HG02870 (cell line): ENCODE data around the gene ANO2.

Experiments used
- ATAC-seq: cut with Tn5 transposase; IDR thresholded peaks from one replicate; pipeline ENCODE4 v1.9.1; 2021; ENCODE audit warnings: mild to moderate bottlenecking, moderate library complexity; ENCODE audit not compliant: unreplicated experiment

ANO2 gene

GRCh38 chr12:5964913-5965900 lies 20.1 kb upstream of the ANO2 start:
- ATAC-seq: no peak

GRCh38 chr12:5963515-5963914 lies 18.5 kb upstream of the ANO2 start:
- ATAC-seq: no peak

- no peak for ATAC-seq
Measured at GRCh38 chr12:5960783-5961182, 15.7 kb upstream of the ANO2 start.

GRCh38 chr12:5956987-5957386 lies 11.9 kb upstream of the ANO2 start:
- no peak for ATAC-seq

- no peak for ATAC-seq
Measured at GRCh38 chr12:5954661-5955060, 9.6 kb upstream of the ANO2 start.

- ATAC-seq: no peak
Measured at GRCh38 chr12:5953835-5954586, 9.0 kb upstream of the ANO2 start.

GRCh38 chr12:5952031-5952430 lies 7.0 kb upstream of the ANO2 start:
- ATAC-seq: no peak

- no peak for ATAC-seq
Measured at GRCh38 chr12:5948696-5949095, 3.6 kb upstream of the ANO2 start.

- ATAC-seq: no peak
Measured at GRCh38 chr12:5947006-5947405, 1.9 kb upstream of the ANO2 start.

GRCh38 chr12:5946388-5946787 lies 1.3 kb upstream of the ANO2 start:
- no peak for ATAC-seq

- ATAC-seq: no peak
Measured at GRCh38 chr12:5944688-5945070, 380 bp downstream of the ANO2 start.

GRCh38 chr12:5944053-5944452 lies 1.0 kb downstream of the ANO2 start:
- no peak for ATAC-seq

GRCh38 chr12:5941907-5942306 lies 3.2 kb downstream of the ANO2 start:
- no peak for ATAC-seq

- ATAC-seq: no peak
Measured at GRCh38 chr12:5927732-5928516, 17.1 kb downstream of the ANO2 start.

GRCh38 chr12:5925646-5926045 lies 19.4 kb downstream of the ANO2 start:
- ATAC-seq: no peak

- no peak for ATAC-seq
Measured at GRCh38 chr12:5924342-5924741, 20.7 kb downstream of the ANO2 start.

GRCh38 chr12:5923751-5924150 lies 21.3 kb downstream of the ANO2 start:
- ATAC-seq: no peak

GRCh38 chr12:5923043-5923605 lies 21.9 kb downstream of the ANO2 start:
- ATAC-seq: no peak

- ATAC-seq: no peak
Measured at GRCh38 chr12:5921966-5922899, 22.8 kb downstream of the ANO2 start.
